Vagina (tissue), 2 donors: ENCODE data around the gene CD226.

Experiments
- POLR2A ChIP-seq, 2 donors: fragments of 450-650 bp; IDR thresholded peaks; one replicate each; pipeline ENCODE4 v1.6.1; 2017; ENCODE audit warnings: antibody characterized with exemption in 2 of 2, mild to moderate bottlenecking in 2 of 2, moderate library complexity in 2 of 2
- TF ChIP-seq, protein P1 (sequence below), 3 experiments: fragments of 450-650 bp in 2 of 3; fragments of 200-600 bp in 1 of 3; sonication (generic) in 1 of 3; IDR thresholded peaks; one replicate each; pipeline ENCODE4 v1.5.1; 2017 to 2019; ENCODE audit warnings: antibody characterized with exemption in 3 of 3, mild to moderate bottlenecking in 2 of 3, moderate library complexity in 2 of 3

GRCh38 chr18:69880083-69880482 lies 67.6 kb downstream of the CD226 start:
- TF ChIP-seq POLR2A (IDR thresholded peaks at IDR 0.05): no peak
- TF ChIP-seq, protein P1, sequence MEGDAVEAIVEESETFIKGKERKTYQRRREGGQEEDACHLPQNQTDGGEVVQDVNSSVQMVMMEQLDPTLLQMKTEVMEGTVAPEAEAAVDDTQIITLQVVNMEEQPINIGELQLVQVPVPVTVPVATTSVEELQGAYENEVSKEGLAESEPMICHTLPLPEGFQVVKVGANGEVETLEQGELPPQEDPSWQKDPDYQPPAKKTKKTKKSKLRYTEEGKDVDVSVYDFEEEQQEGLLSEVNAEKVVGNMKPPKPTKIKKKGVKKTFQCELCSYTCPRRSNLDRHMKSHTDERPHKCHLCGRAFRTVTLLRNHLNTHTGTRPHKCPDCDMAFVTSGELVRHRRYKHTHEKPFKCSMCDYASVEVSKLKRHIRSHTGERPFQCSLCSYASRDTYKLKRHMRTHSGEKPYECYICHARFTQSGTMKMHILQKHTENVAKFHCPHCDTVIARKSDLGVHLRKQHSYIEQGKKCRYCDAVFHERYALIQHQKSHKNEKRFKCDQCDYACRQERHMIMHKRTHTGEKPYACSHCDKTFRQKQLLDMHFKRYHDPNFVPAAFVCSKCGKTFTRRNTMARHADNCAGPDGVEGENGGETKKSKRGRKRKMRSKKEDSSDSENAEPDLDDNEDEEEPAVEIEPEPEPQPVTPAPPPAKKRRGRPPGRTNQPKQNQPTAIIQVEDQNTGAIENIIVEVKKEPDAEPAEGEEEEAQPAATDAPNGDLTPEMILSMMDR (IDR thresholded peaks at IDR 0.05): no peak
